HG02852 (cell line): ENCODE measurements around the gene RNF145.
"Not testable (repeated sequence)": the region's sequence is repeated elsewhere in the genome, so short reads cannot be mapped to it uniquely, and the experiment has no call there.

ENCODE experiments used
- ATAC-seq: cut with Tn5 transposase; IDR thresholded peaks from one replicate; pipeline ENCODE4 v1.9.1; 2021; ENCODE audit warnings: mild to moderate bottlenecking, moderate library complexity; ENCODE audit not compliant: unreplicated experiment

RNF145 gene

DNA sequence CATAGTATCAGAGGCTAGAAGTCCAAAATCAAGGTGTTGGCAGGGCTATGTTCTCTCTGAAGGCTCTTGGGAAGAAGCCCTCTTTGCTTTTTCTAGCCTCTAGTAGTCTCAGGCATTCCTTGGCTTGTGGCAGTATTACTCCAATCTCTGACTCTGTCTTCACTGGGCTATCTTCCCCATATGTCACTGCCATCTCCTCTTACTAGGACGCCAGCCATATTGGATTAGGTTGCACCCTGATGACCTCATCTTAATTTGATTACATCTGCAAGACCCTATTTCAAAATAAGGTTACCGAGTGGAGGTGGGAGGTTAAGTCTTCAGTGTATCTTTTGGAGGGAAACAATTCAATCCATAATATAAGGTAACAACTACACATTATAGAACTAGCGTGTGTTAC, 88.3 kb downstream of the RNF145 start:
- ATAC-seq: no peak

DNA sequence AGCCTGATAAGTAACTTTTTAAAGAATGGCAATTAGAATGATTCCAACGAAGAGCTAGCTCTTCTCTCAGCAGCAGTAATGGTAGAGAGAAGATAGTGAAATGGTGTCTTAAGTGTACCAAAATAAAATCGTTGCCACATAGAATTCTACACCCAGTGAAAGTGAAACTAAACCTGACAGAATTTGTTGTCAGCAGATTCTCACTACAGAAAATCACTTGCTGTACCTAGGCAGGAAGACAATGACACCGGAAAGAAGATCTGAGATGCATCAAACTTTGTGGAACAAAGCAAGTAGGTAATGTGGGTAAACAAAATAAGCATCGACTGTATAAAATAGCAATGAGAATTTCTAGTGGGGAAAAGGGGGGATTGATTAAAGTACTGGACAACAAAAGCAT, 88.9 kb downstream of the RNF145 start:
- no peak for ATAC-seq

DNA sequence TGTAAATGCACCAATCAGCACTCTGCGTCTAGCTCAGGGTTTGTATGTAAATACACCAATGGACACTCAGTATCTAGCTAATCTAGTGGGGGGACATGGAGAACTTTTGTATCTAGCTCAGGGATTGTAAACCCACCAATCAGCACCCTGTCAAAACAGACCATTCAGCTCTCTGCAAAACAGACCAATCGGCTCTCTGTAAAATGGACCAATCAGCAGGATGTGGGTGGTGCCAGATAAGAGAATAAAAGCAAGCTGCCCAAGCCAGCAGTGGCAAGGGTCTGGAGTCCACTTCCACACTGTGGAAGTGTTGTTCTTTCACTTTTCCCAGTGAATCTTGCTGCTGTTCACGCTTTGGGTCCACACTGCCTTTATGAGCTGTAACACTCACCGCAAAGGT, 89.5 kb downstream of the RNF145 start:
- not testable (repeated sequence) for ATAC-seq

DNA sequence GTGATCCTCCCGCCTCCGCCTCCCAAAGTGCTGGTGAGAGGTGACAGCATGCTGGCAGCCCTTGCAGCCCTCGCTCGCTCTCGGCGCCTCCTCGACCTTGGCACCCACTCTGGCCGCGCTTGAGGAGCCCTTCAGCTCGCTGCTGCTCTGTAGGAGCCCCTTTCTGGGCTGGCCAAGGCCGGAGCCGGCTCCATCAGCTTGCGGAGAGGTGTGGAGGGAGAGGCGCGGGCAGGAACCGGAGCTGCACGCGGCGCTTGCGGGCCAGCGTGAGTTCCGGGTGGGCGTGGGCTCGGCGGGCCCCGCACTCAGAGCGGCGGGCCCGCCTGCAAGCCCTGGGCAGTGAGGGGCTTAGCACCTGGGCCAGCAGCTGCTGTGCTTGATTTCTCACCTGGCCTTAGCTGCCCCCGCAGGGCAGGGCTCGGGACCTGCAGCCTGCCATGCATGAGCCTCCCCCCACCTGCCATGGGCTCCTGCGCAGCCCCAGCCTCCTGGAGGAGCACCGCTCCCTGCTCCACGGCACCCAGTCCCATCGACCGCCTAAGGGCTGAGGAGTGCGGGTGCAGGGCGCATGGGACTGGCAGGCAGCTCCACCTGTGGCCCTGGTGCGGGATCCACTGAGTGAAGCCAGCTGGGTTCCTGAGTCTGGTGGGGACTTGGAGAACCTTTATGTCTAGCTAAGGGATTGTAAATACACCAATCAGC, 90.2 kb downstream of the RNF145 start:
- ATAC-seq: not testable (repeated sequence)

DNA sequence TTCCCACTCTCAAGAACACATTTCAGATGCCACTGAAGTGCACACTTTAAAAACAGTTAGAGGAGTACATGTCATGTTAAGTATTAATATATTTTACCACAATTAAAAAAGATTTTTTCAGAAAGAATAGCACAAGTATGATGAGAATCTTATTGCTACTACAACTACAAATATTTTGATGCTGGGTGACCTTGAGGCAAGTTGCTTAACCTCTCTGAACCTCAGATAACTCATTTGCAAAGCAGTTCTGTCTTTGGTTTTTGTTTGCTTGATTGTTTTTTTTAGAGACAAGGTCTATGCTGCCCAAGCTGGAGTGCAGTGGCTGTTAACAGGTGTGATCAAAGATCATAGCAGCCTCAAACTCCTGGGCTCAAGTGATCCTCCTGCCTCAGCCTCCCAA, 95.9 kb downstream of the RNF145 start:
- no peak for ATAC-seq

DNA sequence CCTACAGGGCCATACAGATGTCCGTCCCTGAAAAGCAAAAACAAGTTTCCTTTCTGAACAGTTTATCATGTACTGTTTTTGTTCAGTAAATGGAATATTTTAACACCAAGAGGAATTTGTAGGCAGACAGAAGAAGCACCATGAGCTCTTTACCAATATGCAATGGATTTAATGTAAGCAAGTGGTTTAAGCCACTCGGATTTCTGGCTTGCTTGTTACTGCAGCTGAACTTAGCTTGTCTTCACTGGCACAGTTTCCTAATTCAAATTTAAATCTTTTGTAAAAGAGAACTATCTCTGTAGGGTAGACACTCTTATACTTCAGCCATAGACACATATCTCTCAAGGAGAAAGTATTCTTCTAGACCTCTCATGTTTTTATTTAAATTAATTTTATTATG, 96.9 kb downstream of the RNF145 start:
- ATAC-seq: no peak
